Measurements from ENCODE around the gene CTNNA3.

The CTNNA3 gene

DNA sequence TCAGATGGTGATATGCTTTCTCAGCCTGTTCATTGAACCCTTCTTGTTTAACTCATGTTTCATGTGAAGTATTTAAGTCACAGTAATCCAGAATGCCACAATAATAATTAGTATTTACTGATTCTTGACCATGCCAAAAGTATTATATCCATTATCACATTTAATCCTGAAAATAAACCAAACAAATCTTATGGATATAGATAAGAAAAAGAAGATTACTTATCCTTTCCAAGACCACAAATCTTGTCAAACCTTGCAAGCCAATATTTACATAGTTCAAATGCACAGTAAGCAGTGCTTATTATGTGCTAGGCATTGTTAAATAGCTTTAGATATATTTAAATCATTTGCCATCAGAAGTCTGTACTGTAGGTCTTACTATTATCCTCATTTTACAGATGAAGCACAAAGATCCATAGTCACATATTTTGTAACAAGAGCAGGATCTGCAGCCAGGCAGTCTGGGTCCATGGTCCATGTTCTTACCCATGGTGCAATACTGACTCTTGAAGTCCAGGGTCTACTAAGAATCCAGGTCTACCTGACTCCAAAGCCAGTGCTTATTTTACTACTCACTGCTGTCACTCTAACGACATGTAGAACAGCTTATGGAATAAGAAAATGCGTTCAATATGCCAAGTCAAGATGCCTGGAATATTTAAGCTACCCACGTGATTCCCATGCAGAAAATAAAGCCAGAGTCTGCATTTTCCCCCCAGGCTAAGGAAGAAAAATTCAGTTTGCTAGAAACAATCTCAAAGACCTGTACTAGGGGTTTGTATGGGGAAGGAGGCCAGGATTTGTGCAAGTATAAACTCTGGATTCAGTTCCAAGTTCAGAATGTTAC lies 1755.0 kb downstream of the CTNNA3 start:
- Histone ChIP-seq H3K9me3 (no peaks in the 10 kb centered on the region), H3K4me3 (ENCODE audit: low read depth in 1 of 2, low read length in 1 of 2) (no peak overlapping the region), H3K4me1 (ENCODE audit: control insufficient read depth in 1 of 2, insufficient read depth in 1 of 2, low read depth in 1 of 2, low read length in 1 of 2) (no peaks in the 10 kb centered on the region), H3K27me3 (no peaks in the 10 kb centered on the region), H3K36me3 (no peaks in the 10 kb centered on the region), H3K27ac (no peak overlapping the region)
- TF ChIP-seq, protein P1, sequence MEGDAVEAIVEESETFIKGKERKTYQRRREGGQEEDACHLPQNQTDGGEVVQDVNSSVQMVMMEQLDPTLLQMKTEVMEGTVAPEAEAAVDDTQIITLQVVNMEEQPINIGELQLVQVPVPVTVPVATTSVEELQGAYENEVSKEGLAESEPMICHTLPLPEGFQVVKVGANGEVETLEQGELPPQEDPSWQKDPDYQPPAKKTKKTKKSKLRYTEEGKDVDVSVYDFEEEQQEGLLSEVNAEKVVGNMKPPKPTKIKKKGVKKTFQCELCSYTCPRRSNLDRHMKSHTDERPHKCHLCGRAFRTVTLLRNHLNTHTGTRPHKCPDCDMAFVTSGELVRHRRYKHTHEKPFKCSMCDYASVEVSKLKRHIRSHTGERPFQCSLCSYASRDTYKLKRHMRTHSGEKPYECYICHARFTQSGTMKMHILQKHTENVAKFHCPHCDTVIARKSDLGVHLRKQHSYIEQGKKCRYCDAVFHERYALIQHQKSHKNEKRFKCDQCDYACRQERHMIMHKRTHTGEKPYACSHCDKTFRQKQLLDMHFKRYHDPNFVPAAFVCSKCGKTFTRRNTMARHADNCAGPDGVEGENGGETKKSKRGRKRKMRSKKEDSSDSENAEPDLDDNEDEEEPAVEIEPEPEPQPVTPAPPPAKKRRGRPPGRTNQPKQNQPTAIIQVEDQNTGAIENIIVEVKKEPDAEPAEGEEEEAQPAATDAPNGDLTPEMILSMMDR (IDR thresholded peaks at IDR 0.05): no peak

DNA sequence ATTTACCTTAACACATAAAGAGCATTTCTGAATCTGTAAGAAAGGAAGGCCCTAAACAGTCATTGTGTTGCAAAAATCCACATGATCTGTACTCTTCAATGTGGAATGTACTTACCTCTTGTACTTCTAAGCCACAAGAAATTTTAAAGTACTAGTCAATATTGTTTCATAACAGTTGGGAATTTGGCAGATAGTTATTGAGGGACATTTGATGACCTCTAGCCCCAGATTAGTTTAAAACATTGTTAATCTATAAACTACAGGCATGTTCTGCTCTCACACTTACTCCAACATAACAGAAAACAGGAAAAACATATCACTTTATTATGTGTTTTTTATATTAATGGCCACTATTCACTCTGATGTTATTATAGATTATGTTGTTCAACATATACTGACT lies 1755.9 kb downstream of the CTNNA3 start:
- TF ChIP-seq, protein P1 (IDR thresholded peaks at IDR 0.05): no peak
- Histone ChIP-seq H3K27me3 (no peaks in the 10 kb centered on the region), H3K4me1 (ENCODE audit: control insufficient read depth in 1 of 2, insufficient read depth in 1 of 2, low read depth in 1 of 2, low read length in 1 of 2) (no peaks in the 10 kb centered on the region), H3K27ac (no peak overlapping the region), H3K9me3 (no peaks in the 10 kb centered on the region), H3K36me3 (no peaks in the 10 kb centered on the region), H3K4me3 (ENCODE audit: low read depth in 1 of 2, low read length in 1 of 2) (no peak overlapping the region)

DNA sequence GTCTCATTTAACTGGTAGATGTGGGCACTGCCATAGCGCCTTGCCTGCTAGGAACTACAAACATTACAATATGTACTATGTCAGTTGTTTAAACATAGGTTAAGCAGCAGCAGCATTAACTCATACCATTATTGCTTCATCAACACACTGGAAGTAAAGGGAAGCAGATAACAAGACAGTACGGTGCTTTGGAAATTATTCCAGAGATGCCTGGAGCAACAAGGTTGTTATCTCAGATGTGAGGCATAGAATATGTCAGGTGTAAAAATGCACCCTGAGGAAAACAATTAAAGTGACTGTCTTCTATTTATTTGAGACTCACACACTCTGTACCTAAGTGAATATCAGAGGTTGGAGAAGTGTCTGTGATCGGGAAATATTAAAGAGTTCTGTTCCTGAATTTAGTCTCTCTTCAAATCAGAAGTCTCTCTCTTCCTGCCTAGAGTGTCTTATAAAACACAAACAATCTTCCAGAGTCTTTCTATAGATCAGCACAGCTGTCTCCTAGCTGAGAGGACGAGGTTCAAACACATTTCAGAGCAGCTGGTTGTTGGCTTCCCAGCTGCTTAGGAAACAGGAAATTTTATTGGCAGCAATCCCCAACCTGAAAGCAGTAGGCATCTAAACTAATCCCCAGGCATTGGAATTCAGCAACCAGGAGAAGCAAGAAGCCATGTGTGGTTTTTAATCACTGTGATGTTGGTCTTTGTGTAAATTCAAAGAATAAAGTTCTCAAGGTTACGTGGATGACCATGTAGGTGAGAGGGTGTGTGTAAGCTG lies 1764.5 kb downstream of the CTNNA3 start:
- H3K4me1 ChIP-seq (ENCODE audit: control insufficient read depth in 1 of 2, insufficient read depth in 1 of 2, low read depth in 1 of 2, low read length in 1 of 2): no peaks in the 10 kb centered on the region
- H3K36me3 ChIP-seq: no peaks in the 10 kb centered on the region
- no peak overlapping the region for H3K4me3 ChIP-seq (ENCODE audit: low read depth in 1 of 2, low read length in 1 of 2)
- TF ChIP-seq, protein P1 (IDR thresholded peaks at IDR 0.05): no peak
- no peak overlapping the region for H3K27ac ChIP-seq
- H3K27me3 ChIP-seq: no peaks in the 10 kb centered on the region
- no peaks in the 10 kb centered on the region for H3K9me3 ChIP-seq

DNA sequence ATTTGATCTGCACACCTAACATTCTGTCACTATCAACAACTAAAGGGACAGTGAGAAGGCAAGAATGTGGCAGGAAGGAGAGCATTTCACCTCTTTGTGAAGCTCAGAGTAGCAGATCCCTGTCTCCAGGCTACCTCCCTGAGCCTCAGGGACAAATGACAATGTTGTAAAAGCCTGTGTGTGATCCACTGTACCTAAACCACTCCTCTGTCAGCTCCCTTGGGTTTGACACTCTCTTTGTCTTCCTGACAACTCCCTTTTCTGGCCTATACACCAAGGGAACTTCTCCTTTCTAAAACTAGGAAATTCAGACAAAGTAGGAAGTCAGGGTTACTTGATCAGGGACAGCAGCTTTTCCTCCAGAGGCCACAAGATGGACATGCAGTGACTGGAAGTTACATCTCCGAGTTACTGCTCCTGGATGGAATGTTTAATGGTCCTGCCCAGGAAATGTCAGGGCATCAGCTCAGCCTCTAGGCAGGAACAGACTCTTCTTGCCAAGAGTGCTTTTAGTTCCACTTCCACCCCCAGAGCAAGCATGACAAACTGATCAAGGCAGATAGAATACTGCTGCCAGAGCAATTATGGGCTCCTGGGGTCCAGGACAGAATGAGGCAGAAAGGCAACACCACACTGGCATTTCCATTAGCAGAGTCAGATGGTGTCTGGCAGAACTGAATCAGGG lies 1784.7 kb downstream of the CTNNA3 start:
- TF ChIP-seq, protein P1 (IDR thresholded peaks at IDR 0.05): no peak
- Histone ChIP-seq H3K27me3 (no peaks in the 10 kb centered on the region), H3K4me3 (ENCODE audit: low read depth in 1 of 2, low read length in 1 of 2) (no peak overlapping the region), H3K4me1 (ENCODE audit: control insufficient read depth in 1 of 2, insufficient read depth in 1 of 2, low read depth in 1 of 2, low read length in 1 of 2) (no peaks in the 10 kb centered on the region), H3K36me3 (no peaks in the 10 kb centered on the region), H3K9me3 (no peaks in the 10 kb centered on the region), H3K27ac (no peak overlapping the region)

DNA sequence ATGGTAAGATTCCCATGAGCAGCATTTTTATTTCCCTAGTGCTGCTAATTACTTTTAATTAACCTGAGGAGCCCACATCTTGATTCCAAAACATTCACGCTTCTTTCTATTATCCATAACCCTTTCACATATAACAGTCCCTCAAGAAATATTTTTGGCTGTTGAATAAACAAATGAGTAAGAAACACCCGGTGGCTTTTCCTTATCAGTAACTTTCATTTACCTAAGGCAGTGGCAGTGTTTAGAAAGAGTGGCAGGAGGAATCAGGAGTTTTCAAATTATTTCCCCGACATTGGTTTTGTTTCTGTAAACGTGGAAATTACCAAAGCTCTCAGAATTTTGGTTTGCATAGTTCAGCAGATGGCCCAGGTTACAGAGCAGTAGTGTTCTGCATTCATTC lies 1785.8 kb downstream of the CTNNA3 start:
- Histone ChIP-seq H3K27ac (no peak overlapping the region), H3K4me3 (ENCODE audit: low read depth in 1 of 2, low read length in 1 of 2) (no peak overlapping the region), H3K27me3 (no peaks in the 10 kb centered on the region), H3K4me1 (ENCODE audit: control insufficient read depth in 1 of 2, insufficient read depth in 1 of 2, low read depth in 1 of 2, low read length in 1 of 2) (no peaks in the 10 kb centered on the region), H3K9me3 (no peaks in the 10 kb centered on the region), H3K36me3 (no peaks in the 10 kb centered on the region)
- TF ChIP-seq, protein P1 (IDR thresholded peaks at IDR 0.05): no peak
